HG02938 (cell line): ENCODE data around the gene RGS10.
A peak's percentile ranks its signal among the peaks of the same experiment; 100 is the strongest.

Experiments used
- ATAC-seq: cut with Tn5 transposase; IDR thresholded peaks from one replicate; pipeline ENCODE4 v1.9.1; 2021; ENCODE audit warnings: mild to moderate bottlenecking, moderate library complexity; ENCODE audit not compliant: unreplicated experiment

Gene RGS10

DNA sequence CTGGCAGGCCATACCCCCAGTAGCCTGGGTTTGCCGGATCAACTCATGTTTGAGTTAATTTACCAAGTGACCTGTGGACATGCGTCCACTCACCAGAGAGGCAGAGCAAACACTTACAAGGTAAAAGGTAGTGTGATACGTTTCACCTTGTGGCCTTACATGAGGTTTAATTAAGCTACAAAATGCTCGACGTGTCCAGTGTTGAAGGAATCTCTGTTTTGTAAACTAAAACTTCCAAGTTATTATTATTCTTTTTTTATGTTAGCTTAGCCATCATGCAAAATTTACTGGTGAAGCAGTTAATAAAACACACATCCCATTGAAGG lies 42.9 kb downstream of the RGS10 start:
- no peak for ATAC-seq

DNA sequence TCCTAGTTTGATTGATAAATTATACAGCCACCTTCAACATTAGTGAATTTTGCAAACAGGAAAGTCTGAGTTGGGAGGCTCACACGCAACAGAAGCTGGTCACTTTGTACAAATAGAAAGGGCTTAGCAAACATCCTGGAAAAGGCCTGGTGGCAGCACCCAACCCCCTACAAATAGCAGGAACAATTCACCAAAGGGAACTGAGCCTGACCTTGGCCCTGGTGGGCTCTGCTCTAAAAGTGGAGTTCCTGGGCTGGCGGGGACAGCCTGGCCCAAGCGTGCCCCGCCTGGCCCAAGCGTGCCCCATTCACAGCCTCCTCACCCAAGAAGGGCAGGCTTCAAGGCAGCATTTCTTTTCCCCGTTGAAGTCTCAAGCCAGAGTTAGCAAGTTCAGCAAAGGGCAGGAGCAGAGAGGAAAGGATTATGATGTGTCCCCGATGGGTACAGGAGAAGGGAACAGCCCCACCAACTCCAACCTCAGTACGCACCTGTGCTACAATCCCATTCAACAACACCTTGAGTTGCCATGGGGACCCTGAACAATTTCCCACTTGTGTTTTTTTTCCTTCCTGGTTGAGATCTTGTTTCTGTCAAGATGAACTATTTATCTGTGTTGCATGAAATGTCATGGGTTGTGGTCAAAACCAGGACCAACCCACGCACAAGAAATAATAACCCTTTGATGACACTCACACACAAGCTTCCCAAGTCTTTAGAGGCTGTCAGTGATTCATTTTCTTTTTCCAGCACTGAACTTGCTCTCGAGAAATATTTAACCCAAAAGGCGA lies 43.4 kb downstream of the RGS10 start:
- ATAC-seq, result no peak

DNA sequence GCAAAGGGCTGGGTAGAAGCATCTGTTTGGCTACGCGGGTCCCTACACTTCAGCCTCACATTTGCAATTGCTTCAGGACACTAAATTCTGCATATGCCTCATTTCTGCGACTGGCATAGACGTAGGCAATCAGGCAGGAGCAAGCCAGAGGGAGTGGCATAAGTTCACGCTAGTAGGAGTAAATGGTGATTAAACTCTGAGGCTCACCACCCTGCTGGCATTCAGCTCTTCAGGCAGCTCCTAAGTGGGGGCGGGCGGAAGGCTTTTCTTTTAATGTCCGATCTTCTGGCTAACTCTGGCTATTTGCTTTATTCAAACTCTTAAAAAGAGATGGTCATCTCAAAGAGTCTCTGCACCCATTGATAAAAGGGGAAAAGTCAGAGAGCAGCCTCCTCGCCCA lies 45.3 kb downstream of the RGS10 start:
- ATAC-seq, result no peak

DNA sequence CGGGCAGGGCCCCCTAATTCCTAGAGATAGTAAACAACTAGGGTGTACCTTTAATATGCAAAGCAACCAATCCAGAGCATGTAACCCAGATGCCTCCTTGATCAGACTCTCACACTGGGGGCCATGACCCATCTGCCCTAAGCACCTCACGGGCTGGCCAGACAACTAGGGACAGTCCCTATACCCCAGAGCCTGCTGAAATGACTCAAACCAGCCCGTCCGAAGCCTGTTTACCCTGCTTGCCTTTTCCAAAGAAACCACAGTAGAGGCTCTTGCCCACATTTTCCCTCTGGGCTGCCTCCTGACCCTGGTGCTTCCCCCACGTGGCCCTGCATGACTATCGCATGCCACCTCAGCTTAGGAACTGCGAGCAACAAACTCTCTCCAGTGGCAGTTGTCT lies 46.2 kb downstream of the RGS10 start:
- peak; percentile 84 for ATAC-seq

DNA sequence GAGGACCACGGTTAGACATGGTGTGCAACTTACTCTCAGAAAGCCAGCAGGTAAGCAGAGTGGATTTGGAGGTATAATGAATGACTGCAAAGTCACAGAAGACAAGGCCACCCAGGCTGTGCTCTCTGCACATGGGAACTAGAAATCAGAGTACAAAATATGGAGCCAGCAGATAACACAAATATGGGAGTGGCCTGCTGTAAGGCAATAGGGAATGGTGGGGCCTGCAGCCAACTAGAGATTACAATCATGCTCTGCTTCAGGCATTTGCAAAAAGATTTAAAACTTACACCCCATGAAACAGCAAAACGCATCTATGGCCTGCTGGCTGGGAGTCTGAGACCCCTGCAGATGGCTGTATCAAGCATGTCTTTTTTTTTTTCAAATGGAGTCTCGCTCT lies 47.0 kb downstream of the RGS10 start:
- ATAC-seq, result no peak

DNA sequence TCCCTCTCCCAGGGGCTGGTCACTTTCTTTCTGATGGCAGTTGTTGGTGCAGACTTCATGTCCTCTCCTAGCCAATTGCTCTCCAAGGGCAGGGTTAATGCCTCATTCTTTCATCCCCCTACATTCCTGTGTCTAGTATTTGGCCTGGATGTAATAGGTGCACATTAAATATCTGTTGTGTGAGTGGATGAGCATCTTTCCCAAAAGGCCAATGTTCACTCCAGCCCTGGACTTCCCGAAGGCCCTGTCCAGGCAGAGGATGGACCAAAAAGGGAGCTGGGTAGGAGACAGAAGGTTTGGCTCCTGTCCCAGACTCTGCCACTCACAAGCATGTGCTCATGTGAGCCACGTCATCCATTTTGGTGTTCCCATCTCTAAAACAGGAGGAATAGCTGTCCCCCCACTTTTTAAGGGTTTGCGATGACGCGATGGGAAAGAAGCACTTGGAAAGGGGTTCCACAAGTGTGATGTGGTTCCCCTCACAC lies 47.5 kb downstream of the RGS10 start:
- ATAC-seq, result no peak

DNA sequence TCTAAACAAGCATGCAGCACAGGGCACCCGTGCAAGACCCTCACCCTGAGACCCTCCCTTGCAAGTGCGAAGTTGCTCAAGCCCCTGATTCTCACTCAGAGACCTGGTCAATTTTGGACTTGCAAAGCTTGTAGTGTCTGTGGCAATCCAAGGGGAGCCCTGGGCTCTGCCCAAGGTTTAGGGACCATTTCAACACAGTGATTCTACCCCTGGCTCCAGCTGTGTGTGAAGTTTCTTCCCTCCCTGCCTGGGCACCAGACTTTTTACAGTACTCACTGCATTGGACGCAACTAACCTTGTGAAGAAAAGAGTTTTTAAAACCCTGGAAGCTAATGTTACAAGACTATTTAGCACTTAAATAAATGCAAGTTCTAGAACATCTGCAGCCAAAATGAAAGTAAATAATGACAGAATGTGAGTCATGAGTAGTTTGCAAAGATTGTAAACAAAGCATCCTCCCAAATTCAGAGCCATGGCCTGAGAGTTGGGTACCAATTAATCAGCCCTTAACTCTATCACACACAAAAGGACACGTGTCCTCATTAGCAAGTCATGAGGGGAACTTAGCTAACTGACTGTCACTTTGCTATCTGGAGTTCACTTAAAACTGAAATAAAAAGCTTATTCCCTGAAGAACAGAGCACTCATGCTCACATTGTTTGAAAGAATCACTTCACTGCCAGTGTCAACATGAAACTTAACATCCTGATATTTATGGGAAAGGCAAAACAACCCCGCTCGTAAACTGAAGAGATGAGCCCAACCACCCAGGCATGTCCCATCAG lies 48.1 kb downstream of the RGS10 start:
- ATAC-seq, result no peak

DNA sequence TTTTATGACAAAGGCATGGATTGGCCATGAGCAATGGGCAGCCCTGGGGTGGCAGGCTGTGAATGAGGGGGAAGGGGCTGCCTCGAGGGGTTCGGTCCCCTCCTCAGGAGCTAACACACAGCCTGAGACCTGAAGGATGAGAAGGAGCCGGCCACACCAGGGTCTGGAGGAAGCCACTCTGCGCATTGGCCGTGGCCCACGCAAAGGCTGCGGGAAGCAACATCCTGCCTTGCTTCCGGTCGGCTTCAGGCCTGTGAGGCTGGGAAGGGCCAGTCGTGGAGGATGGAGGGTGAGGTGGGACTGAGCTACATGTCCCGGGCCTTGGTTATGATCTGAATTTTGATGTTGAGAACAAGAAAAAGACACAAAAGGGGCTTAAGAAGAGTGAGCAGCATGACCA lies 49.4 kb downstream of the RGS10 start:
- ATAC-seq, result no peak

DNA sequence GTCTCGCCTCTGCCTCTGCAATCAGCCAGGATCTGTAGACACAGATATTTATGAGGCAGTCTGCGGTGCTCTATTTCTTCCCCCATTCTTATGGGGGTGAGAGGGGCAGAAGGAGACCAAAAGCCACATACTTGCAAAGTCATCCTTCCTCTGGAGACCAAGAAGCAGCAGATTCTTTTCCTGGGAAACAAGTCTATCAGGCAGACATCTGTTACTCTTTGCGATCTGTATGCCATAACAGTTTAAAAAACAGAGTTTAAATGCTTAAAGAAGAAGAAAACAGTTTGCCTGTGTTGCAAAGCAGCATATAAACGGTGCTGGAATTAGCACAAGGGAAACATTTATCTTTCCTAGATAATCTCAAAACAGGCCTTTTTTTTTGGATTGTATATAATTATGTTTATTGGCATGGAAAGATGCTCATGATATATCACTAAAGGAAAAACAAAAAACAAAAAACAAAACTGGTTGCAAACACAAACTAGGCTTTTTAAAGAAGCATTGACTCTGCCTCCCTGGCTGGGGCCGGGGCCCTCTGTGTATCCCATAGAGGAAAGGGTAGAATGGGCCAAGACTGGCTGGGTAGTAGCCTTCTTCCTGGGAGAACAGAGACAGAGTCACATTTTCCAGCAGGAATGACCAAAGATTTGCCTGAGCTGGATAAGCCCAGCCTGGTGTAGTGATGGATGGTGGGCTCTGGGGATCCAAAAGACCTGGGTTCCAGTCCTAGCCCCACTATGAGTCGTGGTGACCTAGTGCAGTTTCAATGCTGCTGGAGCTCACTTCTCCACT lies 50.4 kb downstream of the RGS10 start:
- ATAC-seq, result no peak

DNA sequence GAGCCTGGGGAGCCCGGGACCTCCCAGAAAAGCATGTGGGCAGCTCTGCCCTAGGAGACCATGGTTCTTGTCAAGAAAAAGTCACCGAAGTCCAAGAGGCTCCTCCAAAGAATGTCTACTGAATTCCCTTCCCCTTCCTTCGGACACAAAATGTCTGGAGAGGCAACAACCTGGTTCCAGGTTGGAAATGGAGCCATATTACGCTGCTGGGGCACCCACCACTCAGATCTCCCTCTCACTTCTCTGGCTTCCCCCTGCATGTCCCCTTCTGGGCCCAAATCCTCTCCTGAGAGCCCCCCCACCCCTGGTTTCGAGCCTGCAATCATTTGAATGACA lies 52.6 kb downstream of the RGS10 start:
- no peak for ATAC-seq

DNA sequence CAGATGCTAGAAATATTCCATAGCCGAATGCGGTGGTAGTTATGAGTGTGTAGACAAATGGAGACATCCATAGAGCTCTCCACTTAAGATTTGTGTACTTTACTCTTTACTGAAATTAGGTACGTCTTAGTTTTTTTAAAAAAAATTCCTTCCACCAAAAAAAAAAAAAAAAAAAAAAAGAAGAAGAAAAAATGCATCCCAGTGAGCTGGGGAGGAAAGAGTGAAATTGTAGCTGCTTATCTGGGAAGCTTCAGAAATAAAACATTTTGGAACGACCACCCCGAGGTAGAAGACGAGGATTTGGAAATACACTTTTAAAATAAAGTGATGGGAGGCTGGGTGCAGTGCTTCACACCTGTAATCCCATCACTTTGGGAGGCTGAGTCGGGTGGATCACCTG lies 53.8 kb downstream of the RGS10 start:
- no peak for ATAC-seq

DNA sequence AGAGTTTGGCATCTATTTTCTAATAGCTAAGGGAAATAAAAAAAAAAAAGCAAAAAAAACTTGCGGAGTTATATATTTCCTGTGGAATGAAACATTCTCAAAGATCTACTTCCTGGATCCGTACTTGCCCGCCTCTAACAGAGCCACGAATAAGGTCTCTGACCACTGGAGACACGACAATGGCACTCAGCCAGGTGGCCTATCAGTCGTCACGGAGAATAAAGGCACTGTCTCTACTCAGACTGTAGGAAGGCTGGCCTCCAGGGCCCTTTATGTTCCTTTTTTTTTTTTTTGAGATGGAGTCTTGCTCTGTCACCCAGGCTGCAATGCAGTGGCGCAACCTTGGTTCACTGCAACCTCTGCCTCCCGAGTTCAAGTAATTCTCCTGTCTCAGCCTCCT lies 58.7 kb downstream of the RGS10 start:
- ATAC-seq, result no peak

DNA sequence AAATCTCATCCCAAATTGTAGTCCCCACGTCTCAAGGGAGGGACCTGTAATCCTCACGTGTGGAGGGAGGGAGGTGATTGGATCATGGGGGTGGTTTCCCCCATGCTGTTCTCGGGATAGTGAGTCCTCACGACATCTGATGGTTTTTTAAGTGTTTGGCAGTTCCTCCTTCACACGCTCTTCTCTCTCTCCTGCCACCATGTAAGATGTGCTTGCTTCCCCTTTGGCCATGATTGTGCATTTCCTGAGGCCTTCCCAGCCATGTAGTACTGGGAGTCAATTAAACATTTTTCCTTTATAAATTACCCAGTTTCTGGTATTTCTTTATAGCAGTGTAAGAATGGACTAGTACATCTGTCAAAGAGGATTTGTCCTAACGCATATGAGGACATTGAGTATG lies 59.5 kb downstream of the RGS10 start:
- ATAC-seq, result no peak

DNA sequence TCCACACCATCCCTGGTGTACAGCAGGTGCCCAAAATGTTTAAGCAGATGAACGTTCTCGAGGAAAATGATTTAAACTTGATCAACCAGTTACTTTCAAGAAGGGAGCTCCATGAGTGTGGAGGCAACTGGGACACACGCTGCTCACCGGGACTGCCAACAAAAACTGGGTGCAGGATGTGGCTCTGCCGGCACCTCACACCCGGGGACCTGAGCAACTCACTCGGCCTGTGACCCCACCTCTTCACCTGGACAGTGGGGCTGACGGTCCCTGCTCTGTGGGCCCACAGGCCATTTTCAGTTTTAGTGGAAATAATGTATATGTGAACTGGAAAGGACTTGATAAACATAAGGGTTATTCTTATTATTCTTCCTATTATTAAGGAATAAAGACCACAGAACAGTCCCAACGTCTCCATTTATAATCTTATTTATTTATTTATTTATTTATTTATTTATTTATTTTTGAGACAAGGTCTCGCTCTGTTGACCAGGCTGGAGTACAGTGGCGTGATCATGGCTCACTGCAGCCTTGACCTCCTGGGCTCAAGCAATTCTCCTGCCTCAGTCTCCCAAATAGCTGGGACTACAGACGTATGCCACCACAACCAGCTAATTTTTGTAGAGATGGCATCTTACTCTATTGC lies 60.6 kb downstream of the RGS10 start:
- ATAC-seq, result no peak

DNA sequence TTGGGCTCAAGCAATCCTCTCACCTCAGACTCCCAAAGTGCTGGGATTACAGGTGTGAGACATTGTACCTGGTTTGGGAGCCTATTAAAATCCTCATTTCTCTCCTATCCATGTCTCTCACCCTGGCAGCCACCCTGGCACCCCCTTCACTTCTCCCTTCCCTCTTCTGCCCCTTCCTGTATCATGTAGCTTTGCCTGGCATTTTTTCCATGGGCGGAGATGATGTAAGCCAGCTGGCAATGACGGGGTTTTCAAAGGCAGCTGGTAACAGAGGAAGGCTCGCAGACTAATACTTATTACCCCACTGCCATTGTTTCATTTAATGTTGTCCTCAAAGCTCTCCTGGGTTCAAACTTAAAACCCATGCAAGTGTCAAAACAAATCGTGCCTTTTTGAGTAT lies 61.9 kb downstream of the RGS10 start:
- ATAC-seq, result no peak

DNA sequence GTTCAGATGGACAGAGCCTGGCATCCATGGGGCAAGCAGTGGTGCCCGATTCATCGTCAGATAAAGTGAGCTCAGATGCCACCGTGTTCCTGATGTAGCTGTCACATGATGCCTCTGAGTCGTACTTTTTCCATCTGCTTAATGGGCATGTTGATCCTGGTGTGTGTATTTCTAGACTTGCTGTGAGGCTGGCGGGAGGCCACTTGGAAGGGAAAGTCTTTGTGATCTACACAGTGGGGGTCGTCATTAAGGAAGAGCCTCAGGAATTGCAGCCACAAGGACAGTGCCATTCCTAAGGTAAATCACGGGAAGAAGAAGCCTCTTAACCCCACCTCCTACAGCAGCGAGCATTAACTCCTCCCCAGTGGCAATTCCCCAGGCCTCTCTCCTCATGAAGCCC lies 63.0 kb downstream of the RGS10 start:
- no peak for ATAC-seq

DNA sequence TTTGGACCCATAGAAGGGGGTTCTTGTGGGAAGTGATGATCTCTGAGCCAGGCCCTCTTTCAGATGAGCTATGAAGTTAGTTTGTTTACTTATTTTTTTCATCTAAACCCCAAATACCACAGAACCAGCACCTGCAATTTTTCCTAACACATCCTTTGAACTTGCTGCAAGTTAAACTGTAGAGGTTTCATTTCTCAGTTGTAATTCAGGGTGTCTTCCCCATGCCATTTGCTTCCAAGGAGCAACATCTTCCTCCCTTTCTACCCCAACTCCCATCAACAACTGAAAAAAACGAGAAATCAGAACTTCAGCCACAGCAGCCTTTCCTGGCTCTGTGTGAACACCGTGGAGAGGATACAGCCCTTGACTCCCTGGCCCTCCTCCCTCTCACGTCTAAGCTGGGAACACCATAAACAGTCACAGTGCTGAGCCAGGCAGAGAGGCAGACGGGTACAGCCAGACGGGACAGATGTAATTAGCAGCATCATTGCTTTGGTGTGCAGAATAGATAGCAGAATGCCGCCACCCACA lies 63.6 kb downstream of the RGS10 start:
- no peak for ATAC-seq

DNA sequence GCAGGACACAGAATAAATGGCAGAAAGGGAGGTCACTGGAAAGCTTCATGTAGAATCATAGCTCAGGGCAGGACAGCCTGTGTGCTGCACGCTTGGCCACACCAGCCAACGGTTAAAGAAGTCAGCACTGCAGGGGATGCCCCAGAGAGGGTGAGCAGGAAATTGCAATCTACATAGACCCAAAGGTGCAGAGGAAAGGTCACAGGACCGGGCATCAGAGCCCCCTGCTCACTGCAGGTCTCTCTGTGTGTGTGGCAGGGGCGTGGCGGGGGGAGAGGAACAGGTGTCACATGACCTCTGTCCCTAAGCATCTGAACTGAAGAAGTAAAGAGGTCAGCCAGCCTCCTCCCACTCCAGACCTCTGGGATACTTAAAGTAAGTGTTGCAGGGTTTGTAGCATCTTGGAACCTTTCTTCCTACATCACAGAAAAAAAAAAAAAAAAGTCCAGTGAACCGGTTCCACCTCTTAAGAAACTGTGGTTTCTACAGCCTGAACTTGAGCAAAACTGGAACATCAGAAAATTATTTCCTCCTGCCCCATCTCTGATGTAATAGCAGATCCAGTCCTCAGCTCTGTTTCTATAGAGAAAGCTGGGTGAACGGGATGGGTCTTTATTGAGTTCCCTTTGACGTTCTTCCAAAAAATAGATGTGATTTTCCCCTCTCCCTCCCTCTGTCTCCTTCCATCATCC lies 64.3 kb downstream of the RGS10 start:
- peak; percentile 63 for ATAC-seq

DNA sequence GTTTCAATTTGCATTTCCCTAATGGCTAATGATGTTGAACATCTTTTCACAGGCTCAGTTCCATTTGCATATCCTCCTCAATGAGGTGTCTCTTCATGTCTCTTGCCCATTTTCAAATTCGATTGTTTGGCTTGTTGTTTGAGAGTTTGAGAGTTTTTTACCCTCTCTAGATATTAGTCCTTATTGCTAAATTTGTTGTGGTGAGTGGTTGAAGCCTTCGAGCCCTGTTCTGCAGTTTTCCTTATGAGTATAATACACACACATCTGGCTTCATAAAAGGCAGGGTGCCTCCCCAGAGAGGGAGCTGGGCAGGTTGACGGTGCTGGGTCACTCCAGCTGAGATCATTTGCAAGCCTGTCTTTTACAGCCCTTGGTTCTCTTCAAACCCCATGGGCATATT lies 65.1 kb downstream of the RGS10 start:
- ATAC-seq, result peak; percentile 61

DNA sequence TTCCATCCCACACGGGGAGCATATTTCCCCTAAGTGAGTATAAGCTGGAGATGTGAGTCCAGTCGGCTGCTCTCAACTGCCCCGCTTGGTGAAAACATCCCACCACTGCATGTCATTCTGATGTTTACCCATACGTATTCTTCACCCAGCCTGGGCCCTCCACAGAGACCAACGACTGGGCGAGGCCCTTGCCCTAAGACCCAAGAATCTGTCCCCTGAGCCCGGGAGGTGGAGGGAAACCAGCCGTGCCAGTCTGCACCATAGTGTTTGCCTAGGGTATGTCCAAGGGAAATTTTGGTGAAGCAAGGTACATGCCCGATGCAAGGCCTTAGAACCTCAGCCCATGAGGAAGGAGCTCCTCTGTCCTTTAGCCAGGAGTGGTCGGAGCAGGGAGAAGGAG lies 67.9 kb downstream of the RGS10 start:
- no peak for ATAC-seq
